Liver (tissue), 9 donors: ENCODE results near the gene WWOX. TPM values are rescaled to one million over a fixed set of nuclear protein-coding genes. Genes with fewer than 3 reads are reported as not detected.

Experiments
- DNase-seq: peaks from one replicate; pipeline ENCODE4 v3.0.0-alpha.2; 2017; ENCODE audit warnings: low spot score
- H3K27ac ChIP-seq, 2 donors: one replicate each; pipeline ENCODE4 v1.7.0; 2013; ENCODE audit warnings: inconsistent platforms in 2 of 2, low read length in 2 of 2, control low read depth in 1 of 2, low read depth in 1 of 2, mild to moderate bottlenecking in 1 of 2
- H3K27me3 ChIP-seq, 4 donors: one replicate each; pipeline versions ENCODE4 v1.6.1 to v1.7.0; 2013; ENCODE audit warnings: low read length in 3 of 4, inconsistent platforms in 1 of 4, mild to moderate bottlenecking in 1 of 4, moderate library complexity in 1 of 4; ENCODE audit not compliant: control insufficient read depth in 4 of 4, insufficient read depth in 4 of 4
- H3K36me3 ChIP-seq, 4 donors: one replicate each; pipeline versions ENCODE4 v1.6.1 to v1.7.0; 2013; ENCODE audit warnings: low read length in 3 of 4, mild to moderate bottlenecking in 3 of 4, low read depth in 1 of 4, moderate library complexity in 1 of 4; ENCODE audit not compliant: control insufficient read depth in 4 of 4, insufficient read depth in 3 of 4
- H3K4me1 ChIP-seq, 4 donors: one replicate each; pipeline versions ENCODE4 v1.6.1 to v1.7.0; 2013; ENCODE audit warnings: low read length in 3 of 4, mild to moderate bottlenecking in 3 of 4, moderate library complexity in 1 of 4; ENCODE audit not compliant: control insufficient read depth in 4 of 4, insufficient read depth in 4 of 4
- H3K4me3 ChIP-seq, 3 donors: one replicate each; pipeline versions ENCODE4 v1.6.1 to v1.7.0; 2013; ENCODE audit warnings: low read length in 3 of 3, control low read depth in 1 of 3, low read depth in 1 of 3, mild to moderate bottlenecking in 1 of 3
- H3K9ac ChIP-seq, 2 donors: one replicate each; pipeline ENCODE4 v1.7.0; 2013; ENCODE audit warnings: low read length in 2 of 2, mild to moderate bottlenecking in 2 of 2, moderate library complexity in 2 of 2, control low read depth in 1 of 2, low read depth in 1 of 2
- H3K9me3 ChIP-seq, 4 donors: one replicate each; pipeline versions ENCODE4 v1.6.1 to v1.7.0; 2013; ENCODE audit warnings: low read length in 3 of 4; ENCODE audit not compliant: control insufficient read depth in 4 of 4
- CTCF ChIP-seq: fragments of 150-350 bp; IDR thresholded peaks from 2 replicates; pipeline ENCODE4 v1.5.1; 2017; ENCODE audit warnings: improper control_type of control experiment, low read depth, low read length; ENCODE audit not compliant: missing input control
- EGR1 ChIP-seq, 2 donors: IDR thresholded peaks; 2 replicates each; pipeline ENCODE4 v1.6.1; 2016 to 2018; ENCODE audit warnings: antibody characterized with exemption in 2 of 2, low read depth in 2 of 2
- FOXA1 ChIP-seq: IDR thresholded peaks from 2 replicates; pipeline ENCODE4 v1.6.1; 2016; ENCODE audit warnings: antibody characterized with exemption
- FOXA2 ChIP-seq: IDR thresholded peaks from 2 replicates; pipeline ENCODE4 v1.6.1; 2016; ENCODE audit warnings: antibody characterized with exemption
- HNF4A ChIP-seq, 2 donors: conservative IDR thresholded peaks; 2 replicates each; pipeline ENCODE4 v1.6.1; 2016; ENCODE audit warnings: antibody characterized with exemption in 2 of 2, mild to moderate bottlenecking in 2 of 2
- HNF4G ChIP-seq: IDR thresholded peaks from 2 replicates; pipeline ENCODE4 v1.6.1; 2016; ENCODE audit warnings: antibody characterized with exemption
- JUND ChIP-seq, 2 donors: IDR thresholded peaks; 2 replicates each; pipeline ENCODE4 v1.6.1; 2016; ENCODE audit warnings: antibody characterized with exemption in 2 of 2
- MAX ChIP-seq: IDR thresholded peaks from 2 replicates; pipeline ENCODE4 v1.6.1; 2016; ENCODE audit warnings: antibody characterized with exemption
- NR2F2 ChIP-seq: IDR thresholded peaks from 2 replicates; pipeline ENCODE4 v1.6.1; 2016; ENCODE audit warnings: antibody characterized with exemption
- RAD21 ChIP-seq, 2 donors: IDR thresholded peaks; 2 replicates each; pipeline ENCODE4 v1.6.1; 2016; ENCODE audit warnings: antibody characterized with exemption in 2 of 2, mild to moderate bottlenecking in 2 of 2
- REST ChIP-seq: IDR thresholded peaks from 2 replicates; pipeline ENCODE4 v1.6.1; 2016; ENCODE audit warnings: antibody characterized with exemption, mild to moderate bottlenecking
- RXRA ChIP-seq, 2 donors: IDR thresholded peaks; 2 replicates each; pipeline ENCODE4 v1.6.1; 2017 to 2018; ENCODE audit warnings: antibody characterized with exemption in 2 of 2, mild to moderate bottlenecking in 1 of 2
- SP1 ChIP-seq: IDR thresholded peaks from 2 replicates; pipeline ENCODE4 v1.6.1; 2018; ENCODE audit warnings: antibody characterized with exemption, mild to moderate bottlenecking
- TAF1 ChIP-seq: conservative IDR thresholded peaks from 2 replicates; pipeline ENCODE4 v1.6.1; 2016; ENCODE audit warnings: antibody characterized with exemption, mild to moderate bottlenecking
- YY1 ChIP-seq: IDR thresholded peaks from 2 replicates; pipeline ENCODE4 v1.6.1; 2016; ENCODE audit warnings: antibody characterized with exemption, mild to moderate bottlenecking
- ZBTB33 ChIP-seq: IDR thresholded peaks from 2 replicates; pipeline ENCODE4 v1.6.1; 2016; ENCODE audit warnings: antibody characterized with exemption
- WGBS: extraction: QIAGEN DNeasy Blood & Tissue Kit; methylation state at CpG from one replicate; pipeline ENCODE4 v1.1.7; 2013; 5-methylcytosine and 5-hydroxymethylcytosine counted together
- polyA plus RNA-seq, 2 donors: library from polyadenylated mRNA; stranded (reverse) in 1 of 2; unstranded in 1 of 2; fragments of 200-250 nt in 1 of 2; fragments of >200 nt in 1 of 2; fragmentation: Nextera tagmentation in 1 of 2; extraction: Ambion mirVana in 1 of 2; gene quantifications; one replicate each; pipeline versions ENCODE4 v1.2.1 to v1.2.3, GENCODE V29; 2013 to 2015
- total RNA-seq, 2 donors: library from RNA; depleted of rRNA; stranded (reverse); fragments of >200 nt; gene quantifications; one replicate each; pipeline ENCODE4 v1.2.3, GENCODE V29; 2014
- TF ChIP-seq, protein P1 (sequence below): IDR thresholded peaks from 2 replicates; pipeline ENCODE4 v1.6.1; 2016; ENCODE audit warnings: antibody characterized with exemption
- donor health status: healthy.
- donor health status: healthy.
- donor health status: healthy.
- donor health status: healthy.
- donor health status: healthy.

Gene WWOX
- total and polyA plus RNA-seq, 4 donors, result 9.8 to 46.0 (median 15.3) TPM

DNA sequence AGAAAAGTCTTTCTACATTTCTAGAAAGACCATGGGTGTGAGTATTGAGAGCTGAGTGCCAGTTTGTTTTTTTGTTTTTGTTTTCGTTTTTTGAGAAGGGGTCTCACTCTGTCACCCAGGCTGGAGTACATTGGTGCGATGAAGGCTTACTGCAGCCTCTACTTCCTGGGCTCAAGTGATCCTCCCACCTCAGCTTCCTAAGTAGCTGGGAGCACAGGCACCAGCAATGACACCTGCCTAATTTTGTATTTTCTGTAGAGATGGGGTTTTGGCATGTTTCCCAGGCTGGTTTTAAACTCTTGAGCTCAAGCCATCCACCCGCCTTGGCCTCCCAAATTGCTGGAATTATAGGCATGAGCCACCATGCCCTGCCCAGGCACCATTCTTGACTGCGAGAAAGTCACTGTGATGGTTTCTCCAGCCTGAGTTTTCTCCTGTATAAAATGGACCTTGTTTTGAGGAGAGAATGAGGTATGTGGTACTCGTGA lies 827.3 kb downstream of the WWOX start:
- H3K4me3 ChIP-seq, result no peak overlapping the region
- no peaks in the 10 kb centered on the region for H3K36me3 ChIP-seq
- no peak overlapping the region for H3K27ac ChIP-seq
- H3K9me3 ChIP-seq, result peaks cover 0 to 4% (median 3%) of the 10 kb centered on the region in 4 donors
- 96% methylated on average over 5 of the region's 5 CpGs for WGBS
- no peaks in the 10 kb centered on the region for H3K4me1 ChIP-seq
- TF ChIP-seq RAD21 (IDR thresholded peaks at IDR 0.05) (no peak), RXRA (IDR thresholded peaks at IDR 0.05) (no peak), JUND (IDR thresholded peaks at IDR 0.05) (no peak), ZBTB33 (no peak), EGR1 (IDR thresholded peaks at IDR 0.05; ENCODE audit: low read depth in 2 of 2) (no peak), TAF1 (no peak), MAX (no peak), REST (no peak)
- H3K9ac ChIP-seq, result no peak overlapping the region
- H3K27me3 ChIP-seq, result no peaks in the 10 kb centered on the region
- no peak for DNase-seq

DNA sequence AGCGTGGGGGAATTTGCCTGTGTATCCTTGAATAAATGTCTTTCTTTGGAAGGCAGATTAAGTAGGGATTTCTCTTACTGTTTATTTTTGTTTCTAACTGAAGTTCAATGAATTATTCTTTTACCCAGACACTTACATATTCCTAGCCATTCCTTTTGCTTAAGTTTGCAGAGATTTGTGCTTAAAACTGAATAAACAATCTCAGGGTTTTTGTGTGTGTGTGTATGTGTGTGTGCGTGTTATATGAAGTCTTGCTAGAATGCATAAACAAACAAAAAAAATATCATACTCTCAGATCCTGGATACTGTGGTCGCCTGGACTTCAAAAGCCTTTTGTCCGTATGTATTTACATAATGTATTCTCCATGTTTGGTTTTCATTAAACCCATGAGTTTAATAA lies 828.3 kb downstream of the WWOX start:
- Histone ChIP-seq H3K27ac (no peak overlapping the region), H3K4me1 (no peaks in the 10 kb centered on the region), H3K4me3 (no peak overlapping the region), H3K27me3 (no peaks in the 10 kb centered on the region), H3K36me3 (no peaks in the 10 kb centered on the region), H3K9ac (no peak overlapping the region), H3K9me3 (no peaks in the 10 kb centered on the region)
- WGBS, result 87% methylated on average over 4 of the region's 4 CpGs
- TF ChIP-seq SP1 (no peak), CTCF (no peak), REST (no peak), HNF4G (no peak), JUND (IDR thresholded peaks at IDR 0.05) (no peak), RXRA (IDR thresholded peaks at IDR 0.05) (no peak), FOXA2 (no peak), YY1 (no peak), ZBTB33 (no peak), NR2F2 (no peak), FOXA1 (no peak), HNF4A (conservative IDR thresholded peaks at IDR 0.05) (no peak), MAX (no peak)
- TF ChIP-seq, protein P1, sequence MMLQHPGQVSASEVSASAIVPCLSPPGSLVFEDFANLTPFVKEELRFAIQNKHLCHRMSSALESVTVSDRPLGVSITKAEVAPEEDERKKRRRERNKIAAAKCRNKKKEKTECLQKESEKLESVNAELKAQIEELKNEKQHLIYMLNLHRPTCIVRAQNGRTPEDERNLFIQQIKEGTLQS, result no peak
- DNase-seq, result no peak
